H9 (cell line): Measurements from ENCODE around the gene KIF21B. TPM values are rescaled to one million over a fixed set of nuclear protein-coding genes. Genes with fewer than 3 reads are reported as not detected.
A peak's percentile ranks its signal among the peaks of the same experiment; 100 is the strongest.

Experiments
- DNase-seq: peaks from one replicate; pipeline ENCODE4 v3.0.0-alpha.2; 2017
- H2AFZ ChIP-seq: one replicate; pipeline ENCODE4 v1.6.1; 2013; ENCODE audit warnings: mild to moderate bottlenecking, low read length, control low read depth, moderate library complexity
- H2AK5ac ChIP-seq: 2 replicates; pipeline ENCODE4 v1.6.1; 2013; ENCODE audit warnings: low read length, control low read depth, mixed read lengths; ENCODE audit not compliant: insufficient read length
- H2BK120ac ChIP-seq: one replicate; pipeline ENCODE4 v1.6.1; 2013; ENCODE audit warnings: low read depth, mild to moderate bottlenecking, low read length, control low read depth, inconsistent platforms; ENCODE audit not compliant: poor library complexity, severe bottlenecking
- H2BK12ac ChIP-seq: 2 replicates; pipeline ENCODE4 v1.6.1; 2013; ENCODE audit warnings: low read length, control low read depth, mixed read lengths, low read depth; ENCODE audit not compliant: insufficient read length
- H2BK15ac ChIP-seq: 2 replicates; pipeline ENCODE4 v1.6.1; 2013; ENCODE audit warnings: low read depth, low read length, control low read depth
- H2BK20ac ChIP-seq: one replicate; pipeline ENCODE4 v1.6.1; 2013; ENCODE audit warnings: low read depth, mild to moderate bottlenecking, low read length, control low read depth, inconsistent platforms; ENCODE audit not compliant: poor library complexity, severe bottlenecking
- H2BK5ac ChIP-seq: 2 replicates; pipeline ENCODE4 v1.6.1; 2013; ENCODE audit warnings: low read length, control low read depth, mixed read lengths; ENCODE audit not compliant: insufficient read length
- H3K14ac ChIP-seq: 2 replicates; pipeline ENCODE4 v1.6.1; 2013; ENCODE audit warnings: low read length, control low read depth; ENCODE audit not compliant: insufficient read depth
- H3K18ac ChIP-seq: 2 replicates; pipeline ENCODE4 v1.6.1; 2013; ENCODE audit warnings: low read depth, mild to moderate bottlenecking, mixed read lengths, low read length, control low read depth; ENCODE audit not compliant: insufficient read length
- H3K23ac ChIP-seq: 2 replicates; pipeline ENCODE4 v1.6.1; 2013; ENCODE audit warnings: low read length, control low read depth, mixed read lengths, low read depth; ENCODE audit not compliant: insufficient read length
- H3K23me2 ChIP-seq: 2 replicates; pipeline ENCODE4 v1.6.1; 2013; ENCODE audit warnings: low read depth, mild to moderate bottlenecking, mixed read lengths, low read length, control low read depth; ENCODE audit not compliant: insufficient read length, poor library complexity, severe bottlenecking
- H3K27ac ChIP-seq: 2 replicates; pipeline ENCODE4 v1.5.1; 2013; ENCODE audit warnings: low read length, control low read depth, mixed read lengths, low read depth; ENCODE audit not compliant: insufficient read length
- H3K27me3 ChIP-seq: 2 replicates; pipeline ENCODE4 v1.6.1; 2013; ENCODE audit warnings: low read length, control low read depth, inconsistent platforms; ENCODE audit not compliant: insufficient read depth
- H3K4ac ChIP-seq: 2 replicates; pipeline ENCODE4 v1.6.1; 2013; ENCODE audit warnings: low read depth, mild to moderate bottlenecking, control low read depth, inconsistent platforms, low read length, moderate library complexity
- H3K4me1 ChIP-seq: 2 replicates; pipeline ENCODE4 v1.6.1; 2013; ENCODE audit warnings: low read length, control low read depth, inconsistent platforms; ENCODE audit not compliant: insufficient read depth
- H3K4me2 ChIP-seq: 2 replicates; pipeline ENCODE4 v1.6.1; 2013; ENCODE audit warnings: low read length, control low read depth, mixed read lengths; ENCODE audit not compliant: insufficient read length, insufficient read depth
- H3K56ac ChIP-seq: 2 replicates; pipeline ENCODE4 v1.6.1; 2013; ENCODE audit warnings: low read depth, mild to moderate bottlenecking, mixed read lengths, low read length, control low read depth; ENCODE audit not compliant: insufficient read length
- H3K79me1 ChIP-seq: 2 replicates; pipeline ENCODE4 v1.6.1; 2013; ENCODE audit warnings: low read depth, mild to moderate bottlenecking, moderate library complexity, low read length, control low read depth, inconsistent platforms; ENCODE audit not compliant: insufficient read depth, poor library complexity, severe bottlenecking
- H3K79me2 ChIP-seq: 2 replicates; pipeline ENCODE4 v1.6.1; 2013; ENCODE audit warnings: low read length, control low read depth, inconsistent platforms; ENCODE audit not compliant: insufficient read depth
- H3K9ac ChIP-seq: 2 replicates; pipeline ENCODE4 v1.6.1; 2013; ENCODE audit warnings: low read length, control low read depth, mixed read lengths; ENCODE audit not compliant: insufficient read length; ENCODE audit errors: extremely low read depth
- H3K9me3 ChIP-seq: one replicate; pipeline ENCODE4 v1.6.1; 2013; ENCODE audit warnings: low read depth, low read length, inconsistent platforms; ENCODE audit not compliant: control insufficient read depth
- H3T11ph ChIP-seq: one replicate; pipeline ENCODE4 v1.6.1; 2013; ENCODE audit warnings: mild to moderate bottlenecking, low read length, control low read depth, inconsistent platforms
- H4K20me1 ChIP-seq: one replicate; pipeline ENCODE4 v1.6.1; 2013; ENCODE audit not compliant: control insufficient read depth, insufficient read length, insufficient read depth
- H4K5ac ChIP-seq: 2 replicates; pipeline ENCODE4 v1.6.1; 2013; ENCODE audit warnings: low read depth, mild to moderate bottlenecking, mixed read lengths, low read length, control low read depth; ENCODE audit not compliant: insufficient read length
- H4K8ac ChIP-seq: replicated peaks from 2 replicates; pipeline ENCODE4 v1.6.1; 2013; ENCODE audit warnings: low read length, control low read depth, mixed read lengths, low read depth; ENCODE audit not compliant: insufficient read length
- H4K91ac ChIP-seq: 2 replicates; pipeline ENCODE4 v1.6.1; 2013; ENCODE audit warnings: low read depth, mild to moderate bottlenecking, moderate library complexity, mixed read lengths, low read length, control low read depth; ENCODE audit not compliant: insufficient read length
- H3K27ac Mint-ChIP-seq, 3 experiments: 2 replicates in 2 of 3; 3 replicates in 1 of 3; pipeline ENCODE4 v1.8.0; 2020 to 2021; ENCODE audit warnings: mixed read lengths in 3 of 3, mild to moderate bottlenecking in 1 of 3, moderate library complexity in 1 of 3
- H3K27me3 Mint-ChIP-seq: 2 replicates; pipeline ENCODE4 v1.8.0; 2021; ENCODE audit warnings: low read depth, mild to moderate bottlenecking, moderate library complexity, mixed read lengths
- H3K36me3 Mint-ChIP-seq, 3 experiments: 2 replicates in 2 of 3; 3 replicates in 1 of 3; pipeline ENCODE4 v1.8.0; 2020 to 2021; ENCODE audit warnings: low read depth in 3 of 3, mixed read lengths in 3 of 3; ENCODE audit not compliant: insufficient read depth in 1 of 3
- H3K4me1 Mint-ChIP-seq, 2 experiments: 2 replicates each; pipeline ENCODE4 v1.8.0; 2020; ENCODE audit warnings: mixed read lengths in 2 of 2
- H3K4me3 Mint-ChIP-seq, 2 experiments: 2 replicates in 1 of 2; 3 replicates in 1 of 2; pipeline ENCODE4 v1.8.0; 2020 to 2021; ENCODE audit warnings: mild to moderate bottlenecking in 2 of 2, mixed read lengths in 2 of 2, moderate library complexity in 1 of 2
- H3K9me3 Mint-ChIP-seq, 2 experiments: 2 replicates in 1 of 2; 3 replicates in 1 of 2; pipeline ENCODE4 v1.8.0; 2020; ENCODE audit warnings: mild to moderate bottlenecking in 2 of 2, mixed read lengths in 2 of 2, moderate library complexity in 1 of 2
- WGBS: extraction: QIAGEN DNeasy Blood & Tissue Kit; methylation state at CpG from one replicate; pipeline ENCODE4 v1.1.7; 2013; ENCODE audit warnings: missing lambda C conversion rate, low lambda C conversion rate, mixed read lengths; ENCODE audit not compliant: insufficient read length; ENCODE audit errors: extremely low coverage; 5-methylcytosine and 5-hydroxymethylcytosine counted together
- total RNA-seq: library from RNA; stranded (reverse); gene quantifications from 2 replicates; pipeline ENCODE4 v1.2.1, GENCODE V29; 2021
- TF ChIP-seq, protein P1 (sequence below): fragments of 200-600 bp; sonication (generic); conservative IDR thresholded peaks from 3 replicates; pipeline ENCODE4 v1.8.0; 2021; ENCODE audit warnings: antibody characterized with exemption, mild to moderate bottlenecking

KIF21B gene
- total RNA-seq, 1 experiment from 2014 or later: 7.5 TPM

DNA sequence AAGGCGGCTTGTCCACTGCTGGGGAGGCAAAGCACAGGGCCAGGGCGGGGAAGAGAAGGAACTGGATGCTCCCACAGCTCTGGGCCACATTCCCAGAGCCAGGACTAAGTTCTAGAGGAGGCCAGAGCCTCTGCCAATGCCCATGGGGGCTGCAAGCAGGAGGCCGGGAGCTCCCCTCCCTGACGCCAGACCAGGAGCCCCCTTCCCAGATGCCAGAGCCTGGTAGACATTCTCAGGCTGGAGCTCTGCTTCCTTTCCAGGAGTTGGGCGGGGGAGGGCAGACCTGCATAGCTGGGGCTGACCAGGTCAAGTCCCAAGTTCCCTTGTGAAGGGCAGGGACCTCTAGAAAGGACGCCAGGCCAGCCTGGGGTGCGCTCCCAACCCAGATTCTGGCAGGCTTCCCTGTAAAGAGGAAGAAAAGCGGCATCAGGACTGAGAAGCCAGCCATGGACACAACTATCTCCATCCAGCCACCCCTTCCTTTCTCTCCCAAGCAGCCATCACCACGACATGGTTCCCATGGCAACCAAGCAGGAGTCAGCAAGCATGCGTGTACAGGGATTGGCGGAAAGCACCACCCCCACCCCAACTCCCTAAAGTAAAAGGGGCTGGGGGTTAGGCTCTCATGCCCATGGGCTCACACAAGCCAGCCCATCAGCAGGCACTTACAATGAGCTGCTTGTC, 13.4 kb downstream of the KIF21B start:
- H3K4me3 Mint-ChIP-seq: no peak overlapping the region
- H2BK20ac ChIP-seq: no peak overlapping the region
- no peak overlapping the region for H2BK120ac ChIP-seq
- no peak overlapping the region for H4K8ac ChIP-seq
- H3K27me3 Mint-ChIP-seq: no peaks in the 10 kb centered on the region; the same call in 1 of the 2 replicates
- no peak overlapping the region for H3K56ac ChIP-seq
- H2BK15ac ChIP-seq: no peak overlapping the region
- H3K23me2 ChIP-seq: no peaks in the 10 kb centered on the region
- H3K4me1 Mint-ChIP-seq: peaks cover 22 to 24% of the 10 kb centered on the region in 2 experiments
- no peaks in the 10 kb centered on the region for H3K79me1 ChIP-seq
- no peak overlapping the region for H2AFZ ChIP-seq
- no CpG with 5 or more reads among the region's 11 CpGs for WGBS
- TF ChIP-seq, protein P1, sequence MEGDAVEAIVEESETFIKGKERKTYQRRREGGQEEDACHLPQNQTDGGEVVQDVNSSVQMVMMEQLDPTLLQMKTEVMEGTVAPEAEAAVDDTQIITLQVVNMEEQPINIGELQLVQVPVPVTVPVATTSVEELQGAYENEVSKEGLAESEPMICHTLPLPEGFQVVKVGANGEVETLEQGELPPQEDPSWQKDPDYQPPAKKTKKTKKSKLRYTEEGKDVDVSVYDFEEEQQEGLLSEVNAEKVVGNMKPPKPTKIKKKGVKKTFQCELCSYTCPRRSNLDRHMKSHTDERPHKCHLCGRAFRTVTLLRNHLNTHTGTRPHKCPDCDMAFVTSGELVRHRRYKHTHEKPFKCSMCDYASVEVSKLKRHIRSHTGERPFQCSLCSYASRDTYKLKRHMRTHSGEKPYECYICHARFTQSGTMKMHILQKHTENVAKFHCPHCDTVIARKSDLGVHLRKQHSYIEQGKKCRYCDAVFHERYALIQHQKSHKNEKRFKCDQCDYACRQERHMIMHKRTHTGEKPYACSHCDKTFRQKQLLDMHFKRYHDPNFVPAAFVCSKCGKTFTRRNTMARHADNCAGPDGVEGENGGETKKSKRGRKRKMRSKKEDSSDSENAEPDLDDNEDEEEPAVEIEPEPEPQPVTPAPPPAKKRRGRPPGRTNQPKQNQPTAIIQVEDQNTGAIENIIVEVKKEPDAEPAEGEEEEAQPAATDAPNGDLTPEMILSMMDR: no peak
- H3K9ac ChIP-seq: no peak overlapping the region
- H3K79me2 ChIP-seq: peaks cover 1% of the 10 kb centered on the region; the same call in 1 of the 2 replicates
- H3K4me1 ChIP-seq: 0 out of 2 replicates have a peak, but pooled peaks cover 3% of the 10 kb centered on the region
- no peak overlapping the region for H4K91ac ChIP-seq
- peak overlapping the region in 1 of 3 experiments; percentile 26; a peak in 2 of 7 replicates for H3K27ac Mint-ChIP-seq
- H3K14ac ChIP-seq: peak overlapping the region; percentile 46; the same call in 1 of the 2 replicates
- no peak overlapping the region for H3T11ph ChIP-seq
- H3K27ac ChIP-seq: no peak overlapping the region
- H3K27me3 ChIP-seq: no peaks in the 10 kb centered on the region
- peak overlapping the region; percentile 53 for H3K18ac ChIP-seq
- H3K36me3 Mint-ChIP-seq: peaks cover 0 to 2% (median 0%) of the 10 kb centered on the region in 3 experiments; a peak in 2 of 7 replicates
- no peaks in the 10 kb centered on the region for H3K9me3 ChIP-seq
- no peak overlapping the region for H2AK5ac ChIP-seq
- peak; percentile 54 for DNase-seq
- H2BK5ac ChIP-seq: no peak overlapping the region
- H3K23ac ChIP-seq: no peak overlapping the region
- no peaks in the 10 kb centered on the region for H3K9me3 Mint-ChIP-seq
- H4K20me1 ChIP-seq: no peaks in the 10 kb centered on the region
- no peak overlapping the region for H3K4me2 ChIP-seq
- H2BK12ac ChIP-seq: no peak overlapping the region
- no peak overlapping the region for H3K4ac ChIP-seq
- H4K5ac ChIP-seq: no peak overlapping the region
